Fibroblast of skin of left quadriceps (primary cell): ENCODE data around the gene GRIN2A.

Experiments used
- DNase-seq, 2 experiments: peaks; one replicate each; pipeline ENCODE4 v3.0.0-alpha.2; 2013; ENCODE audit warnings: low read depth in 2 of 2

The GRIN2A gene

DNA sequence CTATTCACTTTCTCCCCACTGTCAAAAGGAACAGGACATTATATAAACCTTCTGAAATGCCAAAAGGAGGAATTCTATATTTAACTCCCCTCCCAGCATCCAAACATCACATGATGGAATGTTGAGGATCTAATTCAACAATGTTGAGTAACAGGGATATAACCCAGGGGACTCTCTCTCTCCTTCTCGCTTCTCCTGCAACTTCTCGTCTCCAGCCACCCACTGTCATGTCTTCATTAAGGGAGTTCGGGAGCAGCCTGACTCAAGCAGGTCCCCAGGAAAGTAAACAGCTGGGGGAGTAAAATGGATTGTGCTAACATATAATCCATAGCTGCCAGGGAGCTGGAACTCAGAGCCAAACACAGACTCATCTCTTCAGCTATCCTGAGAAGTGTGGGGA, 51.7 kb downstream of the GRIN2A start:
- DNase-seq, result no peak

DNA sequence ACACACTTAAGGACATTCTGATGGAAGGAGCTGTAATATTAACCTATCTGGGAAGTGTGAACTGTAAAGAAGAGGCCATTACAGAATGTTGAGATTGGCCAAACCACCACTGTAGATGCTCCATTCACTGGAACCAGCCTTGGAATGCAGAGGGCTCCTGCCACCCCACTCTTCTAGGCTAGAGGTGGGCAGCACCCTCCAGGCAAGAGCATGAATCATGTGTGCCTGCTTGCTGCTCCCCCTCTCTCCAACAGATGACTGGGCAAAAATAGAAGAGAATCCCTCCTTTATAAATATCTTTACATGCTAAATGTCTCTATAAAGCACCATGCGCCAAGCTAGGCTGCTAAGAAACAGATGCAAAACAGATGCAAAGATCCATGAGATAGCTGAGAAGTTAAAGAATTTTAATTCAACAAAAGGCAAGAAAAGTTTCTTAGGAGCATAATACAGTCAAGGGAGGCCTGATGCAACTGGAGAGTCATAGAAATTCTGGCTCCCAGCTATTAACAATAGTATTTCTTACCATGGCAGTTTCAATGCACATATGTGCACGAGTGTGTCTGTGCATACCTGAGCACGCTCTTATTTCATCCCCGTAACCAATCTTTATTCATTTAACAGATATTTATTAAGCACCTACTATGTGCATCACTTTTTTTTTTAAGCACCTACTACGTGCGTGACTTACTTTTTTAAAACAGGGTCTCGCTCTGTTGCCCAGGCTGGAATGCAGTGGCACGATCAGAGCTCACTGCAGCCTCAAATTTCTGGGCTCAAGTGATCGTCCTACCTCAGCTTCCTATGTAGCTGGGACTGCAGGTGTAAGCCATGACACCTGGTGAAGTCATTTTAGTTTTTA, 53.6 kb downstream of the GRIN2A start:
- peak in 1 of 2 experiments; percentile 28 for DNase-seq

DNA sequence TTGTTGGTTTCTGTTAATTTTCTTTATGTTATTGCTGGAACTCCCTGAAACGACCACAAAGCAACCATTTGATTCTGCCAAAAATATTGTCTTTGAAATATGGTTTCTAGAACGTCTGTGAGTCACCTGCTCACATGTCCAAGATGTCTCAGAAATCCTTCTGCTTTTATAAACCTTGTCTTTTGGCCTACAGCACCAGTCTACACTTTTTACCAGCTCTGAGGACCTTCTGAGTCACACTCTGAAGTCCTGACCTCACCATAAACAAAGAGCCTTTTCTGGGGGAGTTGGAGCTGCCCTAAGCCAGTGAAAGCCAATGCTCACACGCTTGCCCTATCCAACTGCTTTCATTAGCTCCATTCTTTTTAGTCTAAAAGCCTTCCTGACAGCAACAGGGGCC, 55.5 kb downstream of the GRIN2A start:
- no peak for DNase-seq

DNA sequence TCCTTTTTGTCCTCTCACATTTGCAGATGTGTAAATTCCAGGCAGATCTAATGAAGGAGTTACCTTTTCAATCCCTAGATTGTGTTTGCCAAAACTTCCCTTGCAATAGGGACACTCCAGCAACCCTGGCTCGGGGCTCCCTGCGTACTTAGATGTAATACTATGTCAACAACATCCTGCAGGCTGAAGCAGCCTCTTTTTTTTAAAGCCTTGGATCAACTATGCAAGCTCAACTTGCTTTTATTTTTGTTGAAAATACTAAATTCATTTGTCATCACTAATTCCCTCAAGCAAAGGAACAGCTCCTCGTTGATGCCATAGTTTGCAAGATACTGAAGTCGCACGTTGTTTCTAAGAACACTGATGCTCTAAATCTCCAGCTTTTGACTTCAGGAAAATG, 59.1 kb downstream of the GRIN2A start:
- no peak for DNase-seq

- DNase-seq, result no peak
Measured at GRCh38 chr16:10122546-10122945, 59.7 kb downstream of the GRIN2A start.

GRCh38 chr16:10121897-10122425, 60.3 kb downstream of the GRIN2A start:
- DNase-seq, result no peak

DNA sequence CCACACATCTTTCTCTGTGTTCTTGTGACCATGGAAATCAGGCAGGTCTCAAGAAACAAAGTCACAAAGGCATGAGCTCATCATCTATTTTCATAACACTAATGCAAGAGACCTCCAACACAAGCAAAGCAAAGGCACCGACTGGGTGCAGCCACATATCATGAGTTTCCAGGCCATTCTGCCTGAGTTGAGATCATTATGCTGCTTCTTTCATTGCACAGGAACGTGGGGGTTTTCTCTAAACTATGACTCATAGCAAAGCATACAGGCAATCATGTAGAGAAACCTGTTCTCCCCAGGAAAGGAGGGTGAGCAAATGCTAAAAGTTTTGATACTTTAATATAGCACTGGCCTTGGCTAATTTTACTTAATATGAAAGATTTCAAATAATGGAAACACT, 60.7 kb downstream of the GRIN2A start:
- DNase-seq, result no peak

DNA sequence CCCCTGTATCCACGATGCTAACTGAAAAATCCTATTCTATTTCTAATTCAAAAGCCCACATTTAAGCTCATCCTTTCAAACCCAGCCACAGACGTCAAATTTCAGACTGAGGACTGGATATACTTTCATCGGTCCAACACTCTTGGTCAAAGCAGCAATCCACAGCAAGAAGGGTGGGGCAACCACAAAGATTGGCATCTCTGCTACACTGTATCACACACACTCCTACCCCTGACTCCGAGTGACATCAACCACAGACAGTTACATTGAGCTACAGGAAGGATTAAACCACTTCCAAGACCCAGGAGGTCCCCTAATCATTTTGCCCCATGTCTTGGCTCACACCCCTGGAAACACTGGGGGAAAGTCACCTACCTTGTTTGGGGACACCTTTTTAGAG, 61.3 kb downstream of the GRIN2A start:
- DNase-seq, result no peak

GRCh38 chr16:10114409-10114808, 67.8 kb downstream of the GRIN2A start:
- DNase-seq, result no peak

GRCh38 chr16:10113248-10113647, 69.0 kb downstream of the GRIN2A start:
- DNase-seq, result no peak

DNA sequence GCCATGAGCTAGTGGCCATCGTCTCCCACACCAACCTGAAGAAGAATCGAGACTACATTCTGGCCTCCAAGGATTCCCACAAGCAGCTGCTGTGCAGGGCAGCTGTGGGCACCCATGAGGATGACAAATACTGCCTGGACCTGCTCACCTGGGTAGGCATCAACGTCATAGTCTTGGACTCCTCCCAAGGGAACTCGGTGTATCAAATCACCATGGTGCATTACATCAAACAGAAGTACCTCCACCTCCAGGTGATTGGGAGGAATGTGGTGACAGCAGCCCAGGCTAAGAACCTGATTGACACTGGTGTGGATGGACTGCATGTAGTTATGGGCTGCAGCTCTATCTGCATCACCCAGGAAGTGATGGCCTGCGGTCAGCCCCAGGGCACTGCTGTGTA, 70.2 kb downstream of the GRIN2A start:
- no peak for DNase-seq

- no peak for DNase-seq
Measured at GRCh38 chr16:10111156-10111761, 71.0 kb downstream of the GRIN2A start.

DNA sequence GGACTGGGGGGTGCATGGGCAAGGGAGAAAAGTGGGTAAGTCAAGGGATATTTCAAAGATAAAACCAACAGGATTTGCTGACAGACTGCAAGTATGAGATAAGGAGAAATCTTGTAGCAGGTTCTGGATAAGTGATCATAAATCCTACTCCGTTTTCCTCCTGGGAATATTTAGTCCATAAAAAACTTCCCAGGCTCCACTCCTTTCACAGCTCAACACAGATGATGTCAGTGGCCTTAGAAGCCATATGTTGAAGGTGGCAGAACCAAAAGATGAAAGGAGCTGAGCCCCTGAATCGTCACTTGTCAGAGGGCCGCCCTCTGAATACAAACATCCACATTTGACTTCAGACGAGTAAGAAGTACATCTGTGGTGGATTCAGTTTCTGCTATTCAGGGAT, 71.7 kb downstream of the GRIN2A start:
- DNase-seq, result no peak

DNA sequence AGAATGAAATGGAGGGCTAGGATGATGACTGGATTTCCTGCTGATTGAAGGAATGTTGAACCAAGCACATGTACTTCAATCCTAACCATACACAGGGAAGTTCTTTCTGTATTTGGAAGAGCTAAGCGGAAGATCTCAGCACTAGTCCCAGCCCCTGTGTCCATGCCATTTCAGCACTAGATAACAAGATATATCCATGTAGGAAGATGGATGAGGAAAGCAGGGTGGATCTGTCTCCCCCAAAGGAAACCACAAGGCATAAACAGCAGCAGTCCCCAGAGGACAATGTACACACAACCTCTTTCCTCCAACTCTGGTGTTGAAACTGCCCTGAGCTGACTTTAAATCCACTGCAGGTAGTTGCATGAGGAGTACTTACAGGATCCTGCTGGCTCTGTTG, 75.1 kb downstream of the GRIN2A start:
- DNase-seq, result no peak

- no peak for DNase-seq
Measured at GRCh38 chr16:10103700-10104099, 78.5 kb downstream of the GRIN2A start.

- DNase-seq, result peak; percentile 70 to 72
Measured at GRCh38 chr16:10103118-10103517, 79.1 kb downstream of the GRIN2A start.

GRCh38 chr16:10100829-10101228, 81.4 kb downstream of the GRIN2A start:
- DNase-seq, result no peak

- DNase-seq, result no peak
Measured at GRCh38 chr16:10098991-10099390, 83.2 kb downstream of the GRIN2A start.

- no peak for DNase-seq
Measured at GRCh38 chr16:10097271-10097670, 85.0 kb downstream of the GRIN2A start.

- no peak for DNase-seq
Measured at GRCh38 chr16:10093576-10093975, 88.7 kb downstream of the GRIN2A start.

GRCh38 chr16:10090816-10091215, 91.4 kb downstream of the GRIN2A start:
- no peak for DNase-seq

DNA sequence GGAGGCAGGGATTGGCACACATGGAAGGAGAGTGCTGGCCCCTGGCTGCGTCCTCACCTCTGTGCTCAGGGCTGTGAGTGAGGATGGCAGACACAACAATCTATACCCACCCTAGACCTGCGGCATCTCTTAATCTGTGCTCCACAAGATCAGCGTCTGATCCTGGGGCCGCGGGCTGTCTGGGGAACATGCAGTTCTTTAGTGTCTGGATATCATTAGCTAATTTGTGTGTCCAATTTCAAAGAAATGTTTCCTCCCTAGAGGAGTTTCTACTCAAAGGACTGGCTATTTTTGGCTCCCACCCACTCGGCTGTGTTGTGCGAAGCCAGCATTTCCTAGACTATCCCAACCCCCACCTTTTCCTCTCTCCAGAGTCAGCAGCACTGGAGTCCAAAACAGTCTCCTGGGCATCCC, 93.8 kb downstream of the GRIN2A start:
- DNase-seq, result no peak

DNA sequence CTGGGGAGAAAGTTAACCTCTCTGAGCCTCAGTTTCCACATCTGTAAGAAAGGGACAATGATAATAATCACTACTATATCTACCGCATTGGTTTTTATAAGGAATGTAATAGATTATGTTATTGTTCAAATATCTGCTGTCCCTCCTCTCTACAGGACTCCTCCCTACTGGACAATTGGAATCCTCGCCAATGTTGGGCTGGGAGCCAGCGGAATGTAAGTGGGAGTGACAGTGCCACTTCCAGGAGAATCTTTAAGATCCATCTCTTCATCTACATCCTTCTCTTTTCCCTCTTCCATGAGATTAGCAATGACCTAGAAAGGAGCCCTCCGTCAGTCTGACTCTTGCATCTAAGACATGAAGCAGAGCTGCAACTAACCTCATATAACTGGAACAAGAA, 95.1 kb downstream of the GRIN2A start:
- no peak for DNase-seq
